Measurements from ENCODE around the gene FUOM. TPM values are rescaled to one million over a fixed set of nuclear protein-coding genes. Genes with fewer than 3 reads are reported as not detected.

Gene FUOM
- total and polyA plus RNA-seq, 2 of the 8 experiments (the other 6 are each of a cell fraction or from before 2014, with no cell fraction given) = 22.0 to 30.4 TPM

DNA sequence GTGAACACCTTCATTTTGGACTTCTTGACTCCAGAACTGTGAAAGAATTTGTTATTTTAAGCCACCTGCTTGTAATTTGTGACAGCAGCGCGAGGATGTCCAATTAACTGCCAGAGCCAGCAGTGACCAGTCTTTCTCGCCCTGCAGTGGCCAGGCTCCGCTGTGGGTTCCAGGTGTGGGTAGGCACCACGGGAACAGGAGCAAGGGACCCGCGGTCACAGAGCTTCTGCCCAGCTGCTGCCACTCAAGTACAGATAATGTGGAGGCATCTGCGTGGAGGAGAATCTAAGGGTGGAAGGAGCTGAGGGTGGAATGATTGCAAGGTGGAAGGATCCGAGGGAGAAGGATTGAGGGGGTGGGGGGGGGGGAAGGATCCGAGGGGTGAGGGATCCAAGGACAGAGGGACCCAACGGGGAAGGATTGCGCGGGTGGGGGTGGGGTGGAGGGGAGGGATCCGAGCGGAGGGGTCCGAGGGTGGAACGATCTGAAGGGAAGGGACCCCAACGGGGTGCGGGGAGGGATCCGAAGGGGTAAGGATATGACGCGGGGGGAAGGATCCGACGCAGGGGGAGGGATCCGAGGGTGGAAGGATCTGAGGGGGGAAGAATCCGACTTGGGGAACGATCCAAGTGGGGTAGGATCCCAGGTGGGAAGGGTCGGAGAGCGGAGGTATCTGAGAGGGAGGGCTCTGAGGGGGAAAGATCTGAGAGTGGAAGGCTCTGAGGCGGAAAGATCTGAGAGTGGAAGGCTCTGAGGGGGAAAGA lies 24.7 kb downstream of the FUOM start (continued):
- TF ChIP-seq CTBP2 (IDR thresholded peaks at IDR 0.05; ENCODE audit: borderline replicate concordance, insufficient read depth, insufficient read length, low read length) (no peak), JUND (IDR thresholded peaks at IDR 0.05; ENCODE audit: low read length) (no peak), HDAC2 (IDR thresholded peaks at IDR 0.05; ENCODE audit: borderline replicate concordance in 1 of 2, low read depth in 2 of 2, low read length in 2 of 2) (no peak), FOSL1 (IDR thresholded peaks at IDR 0.05; ENCODE audit: insufficient read depth, low read depth, low read length) (no peak), SP1 (IDR thresholded peaks at IDR 0.05; ENCODE audit: low read depth, low read length) (no peak), GABPA (IDR thresholded peaks at IDR 0.05; ENCODE audit: borderline replicate concordance, insufficient read depth, low read length) (no peak), CBX5 (IDR thresholded peaks at IDR 0.05; ENCODE audit: low read depth, low read length) (no peak), CBX8 (IDR thresholded peaks at IDR 0.05; ENCODE audit: borderline replicate concordance, low read depth, low read length) (no peak)
